Lower lobe of right lung (tissue), 2 donors: Measurements from ENCODE around the gene MRI1. TPM values are rescaled to one million over a fixed set of nuclear protein-coding genes. Genes with fewer than 3 reads are reported as not detected.
A peak's percentile ranks its signal among the peaks of the same experiment; 100 is the strongest.

Experiments used
- ATAC-seq, 2 donors: fragments of 200-7000 bp; cut with Tn5 transposase; one replicate each; pipeline ENCODE4 v1.9.1; 2020 to 2022; ENCODE audit warnings: mild to moderate bottlenecking in 2 of 2, moderate library complexity in 2 of 2
- DNase-seq: peaks from one replicate; pipeline ENCODE4 v3.0.0-alpha.2; 2020
- H3K27ac ChIP-seq: fragments of 200-600 bp; one replicate; pipeline ENCODE4 v1.8.0; 2022
- H3K27me3 ChIP-seq: fragments of 200-600 bp; one replicate; pipeline ENCODE4 v1.8.0; 2022; ENCODE audit warnings: low read depth
- H3K36me3 ChIP-seq: fragments of 200-600 bp; one replicate; pipeline ENCODE4 v1.8.0; 2022; ENCODE audit warnings: mild to moderate bottlenecking
- H3K4me1 ChIP-seq: fragments of 200-600 bp; one replicate; pipeline ENCODE4 v1.8.0; 2022
- H3K4me3 ChIP-seq: fragments of 200-600 bp; one replicate; pipeline ENCODE4 v1.8.0; 2022; ENCODE audit warnings: mild to moderate bottlenecking
- H3K9me3 ChIP-seq: fragments of 200-600 bp; one replicate; pipeline ENCODE4 v1.8.0; 2022
- CTCF ChIP-seq: fragments of 200-600 bp; IDR thresholded peaks from one replicate; pipeline ENCODE4 v1.8.0; 2022; ENCODE audit warnings: antibody characterized with exemption, mild to moderate bottlenecking
- intact Hi-C: fragments of 100-400 bp; cut with DNase I; formaldehyde crosslinking; loops from one replicate; pipeline ENCODE4 v1.11.0; 2022
- total RNA-seq: library from RNA; stranded (reverse); fragmentation: NEBNext Ultra II Directional; extraction: Animal tissue kit (Norgen Biotek cat#: 25700); gene quantifications from one replicate; pipeline ENCODE4 v1.2.1, GENCODE V29; 2021
- donor health status: DM: no; HTN: yes; CAD: no; lungs with severe emphysema.

The MRI1 gene
- total RNA-seq, 1 donor from 2014 or later = 30.4 TPM

- ATAC-seq = no peak
- intact Hi-C loops = no loop called here
- no peak for DNase-seq
Measured at GRCh38 chr19:13799669-13800068, 35.3 kb downstream of the MRI1 start.

GRCh38 chr19:13803038-13803437, 38.7 kb downstream of the MRI1 start:
- peaks cover 10% of the 10 kb centered on the region for H3K36me3 ChIP-seq

More at GRCh38 chr19:13799669-13800068, 35.3 kb downstream of the MRI1 start:
- H3K27me3 ChIP-seq = no peaks in the 10 kb centered on the region
- H3K4me1 ChIP-seq = peaks cover 25% of the 10 kb centered on the region
- H3K36me3 ChIP-seq = peaks cover under 1% of the 10 kb centered on the region
- H3K4me3 ChIP-seq = no peak overlapping the region
- H3K9me3 ChIP-seq = no peaks in the 10 kb centered on the region
- no peak for TF ChIP-seq CTCF
- H3K27ac ChIP-seq = no peak overlapping the region

GRCh38 chr19:13804830-13805683, 40.7 kb downstream of the MRI1 start:
- H3K27ac ChIP-seq = no peak overlapping the region
- DNase-seq (peak; percentile 57), ATAC-seq (peak in 1 of 2 donors; percentile 19)
- H3K27me3 ChIP-seq = no peaks in the 10 kb centered on the region
- H3K9me3 ChIP-seq = no peaks in the 10 kb centered on the region
- H3K4me3 ChIP-seq = no peak overlapping the region
- no peaks in the 10 kb centered on the region for H3K4me1 ChIP-seq
- intact Hi-C loops = no loop called here
- peaks cover 27% of the 10 kb centered on the region for H3K36me3 ChIP-seq
- TF ChIP-seq CTCF = peak; percentile 31

More at GRCh38 chr19:13803038-13803437, 38.7 kb downstream of the MRI1 start:
- peak; percentile 76 for DNase-seq
- H3K27ac ChIP-seq = peak overlapping the region; percentile 31
- peaks cover 3% of the 10 kb centered on the region for H3K4me1 ChIP-seq
- intact Hi-C loops = no loop called here
- H3K4me3 ChIP-seq = no peak overlapping the region
- peak; percentile 81 to 83 for ATAC-seq
- no peaks in the 10 kb centered on the region for H3K27me3 ChIP-seq
- H3K9me3 ChIP-seq = no peaks in the 10 kb centered on the region
- TF ChIP-seq CTCF = no peak

- intact Hi-C loops = no loop called here
- no peak for TF ChIP-seq CTCF
Measured at GRCh38 chr19:13806728-13807127, 42.4 kb downstream of the MRI1 start.

GRCh38 chr19:13807421-13808021, 43.2 kb downstream of the MRI1 start:
- Histone ChIP-seq H3K27ac (no peak overlapping the region), H3K36me3 (peaks cover 35% of the 10 kb centered on the region), H3K4me3 (no peak overlapping the region), H3K4me1 (no peaks in the 10 kb centered on the region), H3K27me3 (no peaks in the 10 kb centered on the region), H3K9me3 (no peaks in the 10 kb centered on the region)
- DNase-seq = no peak
- intact Hi-C loops = no loop called here
- no peak for TF ChIP-seq CTCF
- no peak for ATAC-seq

More at GRCh38 chr19:13806728-13807127, 42.4 kb downstream of the MRI1 start:
- DNase-seq (no peak), ATAC-seq (no peak)
- H3K4me1 ChIP-seq = no peaks in the 10 kb centered on the region
- H3K27ac ChIP-seq = no peak overlapping the region
- no peak overlapping the region for H3K4me3 ChIP-seq
- H3K9me3 ChIP-seq = no peaks in the 10 kb centered on the region
- H3K27me3 ChIP-seq = no peaks in the 10 kb centered on the region
- H3K36me3 ChIP-seq = peaks cover 33% of the 10 kb centered on the region
